Progenitor cell of endocrine pancreas (in vitro differentiated cells): ENCODE data around the gene CNTNAP2. TPM values are rescaled to one million over a fixed set of nuclear protein-coding genes. Genes with fewer than 3 reads are reported as not detected.

ENCODE experiments used
- DNase-seq: peaks from one replicate; pipeline ENCODE4 v3.0.0; 2021; ENCODE audit warnings: low spot score; ENCODE audit not compliant: unreplicated experiment
- H3K27ac Mint-ChIP-seq: 2 replicates; pipeline ENCODE4 v1.8.0; 2021; ENCODE audit warnings: mild to moderate bottlenecking, moderate library complexity, mixed read lengths
- H3K27me3 Mint-ChIP-seq: 2 replicates; pipeline ENCODE4 v1.8.0; 2021; ENCODE audit warnings: mixed read lengths
- H3K36me3 Mint-ChIP-seq: 2 replicates; pipeline ENCODE4 v1.8.0; 2022; ENCODE audit warnings: mixed read lengths; ENCODE audit not compliant: insufficient read depth
- H3K4me1 Mint-ChIP-seq: 2 replicates; pipeline ENCODE4 v1.8.0; 2021; ENCODE audit warnings: low read depth, mixed read lengths
- H3K4me3 Mint-ChIP-seq: 2 replicates; pipeline ENCODE4 v1.8.0; 2021; ENCODE audit warnings: low read depth, mild to moderate bottlenecking, moderate library complexity, mixed read lengths
- H3K9me3 Mint-ChIP-seq: 2 replicates; pipeline ENCODE4 v1.8.0; 2021; ENCODE audit warnings: low read depth, mixed read lengths
- total RNA-seq: library from RNA; stranded (reverse); gene quantifications from 2 replicates; pipeline ENCODE4 v1.2.1, GENCODE V29; 2021
- TF ChIP-seq, protein P1 (sequence below): fragments of 200-600 bp; sonication (generic); IDR thresholded peaks from one replicate; pipeline ENCODE4 v1.5.0; 2021; ENCODE audit warnings: antibody characterized with exemption, mild to moderate bottlenecking; ENCODE audit not compliant: unreplicated experiment

Gene CNTNAP2
- total RNA-seq, 1 donor from 2014 or later, result 6.5 TPM

DNA sequence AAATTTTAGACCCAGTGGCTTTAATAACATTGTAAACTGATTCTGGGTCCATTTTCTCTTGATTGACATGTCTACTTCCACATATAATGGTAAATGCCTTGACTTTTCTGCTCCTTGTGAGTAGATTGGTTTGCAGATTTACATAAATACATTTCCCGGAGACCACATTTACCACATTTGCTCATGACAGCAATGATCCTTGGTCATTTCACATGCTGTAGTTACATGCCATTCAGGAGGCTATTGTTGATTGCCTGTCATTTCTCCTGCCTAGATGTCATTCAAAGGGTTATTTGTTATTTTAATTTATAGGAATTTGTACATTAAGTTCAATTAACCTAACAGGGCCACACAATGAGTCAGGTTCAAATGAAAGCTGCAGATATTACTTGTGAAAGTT lies 280.5 kb downstream of the CNTNAP2 start:
- no peaks in the 10 kb centered on the region for H3K36me3 Mint-ChIP-seq
- peaks cover 3% of the 10 kb centered on the region for H3K9me3 Mint-ChIP-seq
- no peaks in the 10 kb centered on the region for H3K4me1 Mint-ChIP-seq
- no peak overlapping the region for H3K27ac Mint-ChIP-seq
- H3K4me3 Mint-ChIP-seq, result no peak overlapping the region
- no peaks in the 10 kb centered on the region for H3K27me3 Mint-ChIP-seq
- DNase-seq, result no peak
- TF ChIP-seq, protein P1, sequence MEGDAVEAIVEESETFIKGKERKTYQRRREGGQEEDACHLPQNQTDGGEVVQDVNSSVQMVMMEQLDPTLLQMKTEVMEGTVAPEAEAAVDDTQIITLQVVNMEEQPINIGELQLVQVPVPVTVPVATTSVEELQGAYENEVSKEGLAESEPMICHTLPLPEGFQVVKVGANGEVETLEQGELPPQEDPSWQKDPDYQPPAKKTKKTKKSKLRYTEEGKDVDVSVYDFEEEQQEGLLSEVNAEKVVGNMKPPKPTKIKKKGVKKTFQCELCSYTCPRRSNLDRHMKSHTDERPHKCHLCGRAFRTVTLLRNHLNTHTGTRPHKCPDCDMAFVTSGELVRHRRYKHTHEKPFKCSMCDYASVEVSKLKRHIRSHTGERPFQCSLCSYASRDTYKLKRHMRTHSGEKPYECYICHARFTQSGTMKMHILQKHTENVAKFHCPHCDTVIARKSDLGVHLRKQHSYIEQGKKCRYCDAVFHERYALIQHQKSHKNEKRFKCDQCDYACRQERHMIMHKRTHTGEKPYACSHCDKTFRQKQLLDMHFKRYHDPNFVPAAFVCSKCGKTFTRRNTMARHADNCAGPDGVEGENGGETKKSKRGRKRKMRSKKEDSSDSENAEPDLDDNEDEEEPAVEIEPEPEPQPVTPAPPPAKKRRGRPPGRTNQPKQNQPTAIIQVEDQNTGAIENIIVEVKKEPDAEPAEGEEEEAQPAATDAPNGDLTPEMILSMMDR, result no peak

DNA sequence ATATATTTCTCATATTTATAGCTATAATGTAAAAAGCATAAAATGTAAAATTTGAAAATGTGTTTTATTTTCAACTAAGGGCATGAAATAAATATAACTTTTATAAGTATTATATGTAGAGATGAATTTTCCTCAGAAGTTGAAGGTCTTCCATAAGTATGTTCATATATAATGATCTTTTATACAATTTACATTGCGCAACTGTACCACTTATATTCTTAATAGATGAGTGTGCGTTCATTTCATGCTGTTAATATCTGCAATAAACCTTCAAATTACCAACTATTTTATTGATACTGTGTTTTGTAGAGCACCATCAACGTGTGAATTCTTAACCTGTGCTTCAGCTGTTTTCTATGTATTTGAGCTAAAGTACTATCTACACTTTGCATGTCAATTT lies 285.3 kb downstream of the CNTNAP2 start:
- H3K9me3 Mint-ChIP-seq, result peaks cover 7% of the 10 kb centered on the region
- TF ChIP-seq, protein P1, result no peak
- H3K27me3 Mint-ChIP-seq, result no peaks in the 10 kb centered on the region
- no peak for DNase-seq
- no peaks in the 10 kb centered on the region for H3K36me3 Mint-ChIP-seq
- H3K4me3 Mint-ChIP-seq, result no peak overlapping the region
- H3K27ac Mint-ChIP-seq, result no peak overlapping the region
- H3K4me1 Mint-ChIP-seq, result no peaks in the 10 kb centered on the region

- TF ChIP-seq, protein P1, result no peak
- H3K36me3 Mint-ChIP-seq, result no peaks in the 10 kb centered on the region
- DNase-seq, result no peak
- H3K27ac Mint-ChIP-seq, result no peak overlapping the region
- peaks cover 4% of the 10 kb centered on the region for H3K9me3 Mint-ChIP-seq
- no peaks in the 10 kb centered on the region for H3K27me3 Mint-ChIP-seq
- H3K4me3 Mint-ChIP-seq, result no peak overlapping the region
- H3K4me1 Mint-ChIP-seq, result no peaks in the 10 kb centered on the region
Observed at GRCh38 chr7:146405737-146406136, 289.1 kb downstream of the CNTNAP2 start.

GRCh38 chr7:146411975-146412374 lies 295.4 kb downstream of the CNTNAP2 start:
- H3K27ac Mint-ChIP-seq, result no peak overlapping the region
- no peaks in the 10 kb centered on the region for H3K36me3 Mint-ChIP-seq
- H3K27me3 Mint-ChIP-seq, result no peaks in the 10 kb centered on the region
- TF ChIP-seq, protein P1, result no peak
- no peaks in the 10 kb centered on the region for H3K4me1 Mint-ChIP-seq
- H3K4me3 Mint-ChIP-seq, result no peak overlapping the region
- H3K9me3 Mint-ChIP-seq, result no peaks in the 10 kb centered on the region
- no peak for DNase-seq

DNA sequence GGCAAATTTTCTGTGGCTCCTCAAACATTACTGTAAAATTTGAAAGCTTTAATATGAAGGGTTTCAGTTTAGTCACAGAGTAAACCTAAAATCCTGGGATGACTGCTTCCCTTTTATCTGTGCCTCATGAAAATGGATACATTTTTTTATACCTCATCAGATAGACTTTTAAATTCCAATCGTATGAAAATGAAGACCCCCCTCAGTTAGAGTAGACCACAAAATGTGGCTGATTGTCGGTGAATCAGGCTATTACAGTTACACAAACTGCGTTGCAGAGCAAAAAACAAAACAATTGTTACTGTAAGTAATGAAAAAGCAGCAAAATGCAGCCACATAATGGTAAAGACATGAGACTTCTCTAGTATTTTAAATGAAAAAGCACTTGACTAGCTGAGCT lies 296.2 kb downstream of the CNTNAP2 start:
- no peak overlapping the region for H3K27ac Mint-ChIP-seq
- H3K36me3 Mint-ChIP-seq, result no peaks in the 10 kb centered on the region
- H3K9me3 Mint-ChIP-seq, result no peaks in the 10 kb centered on the region
- H3K27me3 Mint-ChIP-seq, result no peaks in the 10 kb centered on the region
- no peak for DNase-seq
- H3K4me3 Mint-ChIP-seq, result no peak overlapping the region
- TF ChIP-seq, protein P1, result no peak
- no peaks in the 10 kb centered on the region for H3K4me1 Mint-ChIP-seq

DNA sequence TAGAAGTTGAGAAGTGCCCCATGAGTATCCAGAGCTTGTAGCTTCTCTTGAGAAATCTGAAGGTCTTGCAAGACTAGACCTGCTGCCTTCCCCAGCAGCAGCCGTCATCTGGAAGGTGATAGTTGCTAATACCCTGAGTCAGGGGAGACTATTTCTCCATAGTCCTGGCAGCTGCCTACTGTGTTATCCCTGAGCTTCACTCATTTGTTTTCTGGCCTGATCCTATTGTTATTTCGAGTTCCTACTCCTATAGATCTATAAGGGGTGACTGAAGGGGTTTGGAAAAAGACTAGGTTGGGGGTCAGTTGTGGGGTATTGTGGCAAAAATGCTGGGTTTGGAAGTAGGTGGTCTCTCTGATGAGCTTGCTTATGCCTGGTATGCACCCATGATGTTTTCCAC lies 297.8 kb downstream of the CNTNAP2 start:
- DNase-seq, result no peak
- TF ChIP-seq, protein P1, result no peak
- Mint-ChIP-seq H3K27ac (no peak overlapping the region), H3K9me3 (no peaks in the 10 kb centered on the region), H3K4me3 (no peak overlapping the region), H3K27me3 (no peaks in the 10 kb centered on the region), H3K36me3 (no peaks in the 10 kb centered on the region), H3K4me1 (no peaks in the 10 kb centered on the region)
